Activated T-cell treated with anti-CD3 and anti-CD28 coated beads, Interleukin-2, amount 50 U/mL, for 1 hour (primary cell): ENCODE results near the gene ADAM8.
"Not testable (repeated sequence)": the region's sequence is repeated elsewhere in the genome, so short reads cannot be mapped to it uniquely, and the experiment has no call there.

ENCODE experiments used
- DNase-seq: peaks from one replicate; pipeline ENCODE4 v3.0.0-alpha.2; 2020

Gene ADAM8

DNA sequence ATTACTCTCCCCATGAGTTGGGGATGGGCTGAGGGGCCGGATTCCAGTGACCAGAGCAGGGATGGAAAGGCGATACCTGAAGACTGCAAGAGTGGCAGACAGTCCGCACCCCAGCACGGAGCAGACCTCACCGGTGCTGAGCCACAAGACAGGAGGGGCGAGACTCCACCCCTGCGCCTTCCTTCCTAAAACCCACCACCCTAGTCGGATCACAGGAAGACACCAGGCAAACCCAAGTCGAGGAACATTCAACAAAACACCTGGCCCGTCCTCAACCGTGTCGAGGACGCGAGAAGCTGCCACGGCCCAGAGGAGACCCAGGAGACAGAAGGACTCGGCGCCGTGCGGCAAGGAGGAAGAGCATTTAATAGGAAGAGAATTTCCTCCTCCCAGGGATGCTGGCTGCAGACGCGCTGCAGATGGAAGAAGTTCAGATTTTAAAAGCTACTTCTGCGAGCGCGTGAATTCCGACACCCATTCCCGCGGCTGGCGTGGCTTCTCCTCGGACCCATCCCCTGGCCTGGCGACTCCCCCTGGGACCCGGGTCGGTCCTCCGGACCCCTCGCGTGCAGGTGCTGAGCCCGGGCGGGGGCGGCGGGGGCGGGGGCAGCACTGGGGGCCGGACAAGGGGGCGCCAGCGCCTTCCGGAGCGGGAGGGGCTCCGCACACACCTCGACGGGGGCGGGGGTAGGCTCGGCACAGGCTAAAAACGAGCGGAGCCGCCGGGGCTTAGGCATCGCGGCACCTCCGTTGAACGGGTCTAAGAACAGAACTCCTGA lies 47.2 kb downstream of the ADAM8 start:
- DNase-seq = no peak

DNA sequence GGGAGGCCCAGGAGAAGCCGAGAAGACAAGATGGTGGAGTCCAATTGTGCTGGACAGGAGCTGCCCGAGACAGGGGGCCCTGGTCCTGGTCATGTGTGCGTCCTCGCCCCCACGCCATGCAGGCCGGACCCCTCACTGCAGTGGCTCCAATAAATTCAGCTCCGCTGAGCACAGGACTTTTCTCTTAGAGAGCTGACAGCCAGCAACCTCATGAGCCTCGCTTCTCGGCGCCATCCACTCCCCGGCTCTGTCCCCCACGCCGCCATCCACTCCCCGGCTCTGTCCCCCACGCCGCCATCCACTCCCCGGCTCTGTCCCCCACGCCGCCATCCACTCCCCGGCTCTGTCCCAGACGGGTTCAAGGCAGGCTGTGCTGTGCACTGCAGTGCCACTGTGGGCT lies 49.4 kb downstream of the ADAM8 start:
- DNase-seq = no peak

DNA sequence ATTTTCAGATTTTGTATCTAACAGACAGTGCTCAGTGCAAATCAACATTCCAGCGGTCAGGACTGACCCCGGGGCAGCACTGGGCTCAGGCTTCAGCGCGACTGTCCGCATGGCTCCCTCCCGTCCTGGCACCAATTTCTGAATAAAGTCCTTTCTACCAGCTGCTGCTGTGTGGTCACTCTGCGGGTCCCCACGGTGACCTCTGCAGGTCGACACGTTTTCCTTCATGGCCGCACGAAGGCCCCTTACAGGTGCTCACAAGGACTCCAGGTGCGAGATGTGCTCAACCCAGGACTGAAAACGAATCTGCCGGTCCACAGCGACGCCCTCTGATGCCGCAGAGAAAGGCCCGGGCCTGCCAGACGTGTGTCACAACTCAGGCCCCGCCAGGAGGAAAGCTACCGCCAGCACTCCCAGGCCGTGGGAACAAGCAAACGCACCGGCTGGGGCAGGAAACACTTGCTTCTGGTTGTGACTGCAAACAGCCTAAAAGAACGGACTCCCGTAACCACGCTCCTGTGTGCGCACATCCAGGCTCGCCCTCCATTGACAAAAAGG lies 50.3 kb downstream of the ADAM8 start:
- DNase-seq = no peak

DNA sequence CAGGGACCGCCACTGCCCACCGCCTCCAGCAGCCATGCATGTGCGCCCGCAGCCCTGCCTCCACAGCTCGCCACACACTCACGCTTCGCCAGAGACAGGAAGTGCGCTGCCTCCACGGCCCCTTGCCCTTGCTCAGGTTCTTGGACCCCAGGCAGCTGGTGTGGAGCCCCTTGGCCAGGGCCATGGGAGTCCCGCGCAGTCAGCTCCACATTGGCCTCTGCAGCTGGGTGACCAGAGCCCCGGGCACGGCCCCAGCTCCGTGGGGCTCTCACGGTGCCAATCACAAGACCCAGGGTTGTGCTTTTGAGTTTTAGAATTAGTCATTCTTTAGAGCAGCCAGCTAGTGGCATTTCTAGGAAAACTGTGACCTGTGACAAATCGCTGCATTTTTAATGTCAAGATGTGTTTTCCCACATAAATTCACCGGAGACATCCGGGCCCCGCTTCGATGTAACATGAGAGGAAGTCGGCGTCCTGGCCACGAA lies 50.9 kb downstream of the ADAM8 start:
- no peak for DNase-seq

DNA sequence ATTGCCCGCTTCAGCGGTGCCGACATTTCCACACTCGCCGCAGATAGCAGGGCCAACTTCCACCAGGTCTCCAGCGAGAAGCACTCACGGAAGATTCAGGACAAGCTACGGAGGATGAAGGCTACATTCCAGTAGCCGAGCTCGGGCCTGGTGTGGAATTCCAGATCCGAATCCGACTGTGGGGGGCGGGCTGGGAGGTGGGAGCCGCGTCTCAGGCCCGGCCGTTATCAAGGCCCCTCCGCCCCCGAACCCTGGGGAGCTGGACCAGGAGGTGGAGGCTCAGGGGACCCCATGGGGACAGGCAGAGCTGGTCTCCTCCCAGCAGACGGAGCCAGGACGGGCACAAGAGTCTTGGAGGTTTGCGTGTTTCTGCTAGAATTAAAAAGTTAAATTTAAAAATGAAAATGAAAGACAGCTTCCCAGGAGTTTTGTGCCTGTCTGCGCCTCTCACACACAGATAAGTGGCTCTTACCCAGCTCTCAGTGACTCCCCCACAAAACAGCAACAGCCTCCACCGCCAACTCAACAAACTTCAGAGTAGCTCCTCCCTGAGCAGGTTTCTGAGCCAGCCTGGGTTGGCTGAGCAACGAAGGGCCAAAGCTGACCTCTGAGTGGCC lies 51.8 kb downstream of the ADAM8 start:
- no peak for DNase-seq

DNA sequence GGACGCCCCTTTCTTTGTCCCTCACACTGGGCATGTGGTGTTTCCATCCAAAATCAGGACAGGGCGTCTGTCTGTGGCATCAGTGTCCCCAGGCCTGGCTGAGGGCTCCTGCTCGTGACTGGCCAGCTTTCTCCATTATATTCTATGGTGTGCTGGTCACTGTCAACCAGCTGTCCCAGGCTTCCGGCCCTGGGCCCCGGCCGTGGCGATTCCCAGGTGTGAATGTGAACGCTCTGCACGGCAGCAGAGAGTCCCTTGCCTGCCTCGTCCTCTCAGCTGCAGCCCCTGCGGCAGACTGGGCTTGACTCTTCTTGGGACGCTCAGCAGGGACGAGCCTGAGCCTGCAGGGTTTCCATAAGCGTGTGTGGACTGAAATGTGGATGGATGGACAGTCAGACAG lies 52.6 kb downstream of the ADAM8 start:
- no peak for DNase-seq

DNA sequence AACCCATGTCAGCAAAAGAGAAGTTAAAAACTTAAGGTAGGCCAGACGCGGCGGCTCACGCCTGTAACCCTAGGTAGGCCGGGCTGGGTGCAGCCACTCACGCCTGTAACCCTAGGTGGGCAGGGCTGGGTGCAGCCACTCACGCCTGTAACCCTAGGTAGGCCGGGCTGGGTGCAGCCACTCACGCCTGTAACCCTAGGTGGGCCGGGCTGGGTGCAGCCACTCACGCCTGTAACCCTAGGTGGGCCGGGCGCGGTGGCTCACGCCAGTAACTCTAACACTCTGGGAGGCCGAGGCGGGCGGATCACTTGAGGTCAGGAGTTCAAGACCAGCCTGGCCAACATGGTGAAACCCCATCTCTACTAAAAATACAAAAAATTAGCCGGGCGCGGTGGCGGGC lies 54.9 kb downstream of the ADAM8 start:
- DNase-seq = not testable (repeated sequence)

DNA sequence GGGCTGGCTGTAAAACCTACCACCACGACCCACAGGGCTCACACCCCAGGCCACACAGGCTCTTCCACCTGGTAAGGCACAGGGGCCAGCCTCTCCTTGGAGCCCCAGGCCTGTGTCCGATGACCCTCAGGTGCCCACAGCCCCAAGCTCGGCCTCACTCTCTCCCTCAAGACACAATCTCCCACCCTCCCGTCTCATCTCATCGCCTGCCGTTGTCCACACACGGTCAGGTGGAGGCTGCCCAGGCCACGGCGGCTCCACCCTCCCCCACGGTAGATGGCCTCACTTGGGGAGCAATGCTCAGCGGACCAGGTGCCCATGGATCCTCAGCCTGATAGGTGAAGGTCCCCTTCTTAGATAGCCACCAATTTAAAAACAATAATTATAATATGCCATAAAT lies 55.3 kb downstream of the ADAM8 start:
- DNase-seq = no peak

DNA sequence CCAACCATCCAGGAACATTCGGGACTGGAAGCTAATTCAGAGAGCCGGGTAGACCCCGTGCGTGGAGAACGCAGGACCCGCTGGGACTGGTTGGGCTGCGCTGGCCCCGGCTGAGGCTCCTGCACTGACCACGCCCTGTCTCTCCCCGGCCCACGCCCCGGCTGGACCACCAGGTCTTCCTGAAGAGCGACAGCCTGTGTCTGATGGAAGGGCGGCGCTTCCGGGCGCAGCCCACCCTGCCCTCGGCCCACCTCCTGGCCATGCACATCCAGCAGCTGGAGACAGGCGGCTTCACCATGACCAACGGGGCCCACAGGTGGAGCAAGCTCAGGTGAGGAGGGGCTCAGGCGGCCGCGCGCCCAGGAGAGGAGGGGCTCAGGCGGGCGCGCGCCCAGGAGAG lies 56.9 kb downstream of the ADAM8 start:
- no peak for DNase-seq

DNA sequence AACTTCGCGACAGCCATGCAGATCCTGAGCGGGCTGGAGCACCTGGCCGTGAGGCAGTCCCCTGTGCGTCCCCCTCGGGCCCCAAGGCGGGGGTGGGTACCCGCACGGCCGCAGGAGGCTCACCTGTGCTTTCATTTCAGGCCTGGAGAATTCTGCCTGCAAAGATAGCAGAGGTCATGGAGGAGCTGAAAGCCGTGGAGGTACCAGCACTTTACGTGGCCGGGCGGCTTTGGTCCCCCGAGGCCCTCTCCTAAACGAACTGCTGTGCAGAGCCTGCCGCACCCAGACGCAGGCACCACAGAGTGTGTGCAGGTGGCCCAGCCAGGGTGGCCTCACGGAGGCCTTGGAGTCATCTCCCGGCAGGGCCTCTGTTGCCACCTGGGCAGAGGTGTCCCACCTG lies 57.8 kb downstream of the ADAM8 start:
- no peak for DNase-seq

DNA sequence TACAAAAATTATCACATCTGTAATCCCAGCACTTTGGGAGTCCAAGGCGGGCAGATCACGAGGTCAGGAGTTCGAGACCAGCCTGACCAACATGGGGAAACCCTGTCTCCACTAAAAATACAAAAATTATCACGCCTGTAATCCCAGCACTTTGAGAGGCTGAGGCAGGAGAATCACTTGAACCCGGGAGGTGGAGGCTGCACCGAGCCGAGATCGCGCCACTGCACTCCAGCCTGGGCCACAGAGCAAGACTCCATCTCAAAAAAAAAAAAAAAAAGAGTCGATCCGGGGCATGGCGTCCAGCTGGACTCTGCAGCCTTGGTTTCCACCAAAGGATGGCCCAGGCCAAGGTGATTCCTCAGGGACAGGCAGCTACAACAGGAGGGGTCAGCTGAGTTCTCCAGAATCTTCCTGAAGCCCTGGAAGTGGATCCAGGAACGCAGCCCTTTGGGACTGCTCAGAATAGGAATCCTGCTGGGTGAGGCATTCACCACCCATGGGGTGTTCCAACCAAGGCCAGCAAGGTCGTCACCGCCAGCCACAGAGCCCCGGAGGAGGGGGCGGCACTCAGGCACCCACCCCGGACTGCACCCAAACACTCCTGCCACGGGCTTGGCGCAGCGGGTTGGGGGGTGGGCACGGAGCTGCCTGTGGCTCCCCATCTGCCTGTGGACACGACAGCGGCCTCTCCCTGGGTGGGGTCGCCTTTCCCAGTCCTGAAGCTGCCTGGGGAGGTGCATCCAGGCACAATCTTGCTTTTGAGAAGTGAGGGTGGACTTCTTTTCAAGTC lies 58.7 kb downstream of the ADAM8 start:
- no peak for DNase-seq

DNA sequence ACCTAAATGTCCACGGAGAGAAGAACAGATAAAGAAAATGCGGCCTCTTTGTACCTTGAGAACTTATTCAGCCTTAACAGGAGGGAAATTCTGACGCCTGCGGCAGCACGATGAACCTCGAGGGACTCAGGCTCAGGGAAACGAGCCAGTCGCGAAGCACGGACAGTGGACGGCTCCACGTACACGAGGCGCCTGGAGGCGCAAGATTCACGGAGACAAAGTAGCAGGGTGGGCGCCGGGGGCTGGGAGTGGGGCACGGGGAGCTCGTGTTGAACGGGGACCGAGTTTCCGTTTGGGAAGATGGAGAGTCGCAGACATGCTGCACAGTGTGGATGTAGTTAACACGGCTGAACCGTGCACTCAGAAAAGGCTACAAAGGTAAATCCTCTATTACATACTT lies 59.9 kb downstream of the ADAM8 start:
- DNase-seq = no peak

DNA sequence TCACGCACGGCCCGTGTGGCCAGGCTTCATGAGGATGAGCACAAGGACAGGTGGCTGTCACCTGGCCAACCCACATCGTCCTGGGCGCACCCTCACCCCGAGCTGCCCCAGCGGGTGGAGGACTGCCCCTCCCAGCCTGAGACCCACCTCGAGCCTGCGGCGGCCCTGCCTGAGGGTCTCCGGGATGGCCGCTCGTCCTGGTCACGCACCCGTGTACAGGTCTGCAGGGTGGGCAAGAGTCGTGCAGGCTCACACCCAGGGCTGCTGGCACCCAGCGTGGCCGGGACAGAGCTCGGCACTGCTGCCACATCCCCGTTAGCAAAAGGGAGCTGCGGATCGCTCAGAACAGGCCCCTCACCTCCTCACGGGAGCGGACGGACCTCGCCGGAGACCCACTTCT lies 61.1 kb downstream of the ADAM8 start:
- DNase-seq = no peak

DNA sequence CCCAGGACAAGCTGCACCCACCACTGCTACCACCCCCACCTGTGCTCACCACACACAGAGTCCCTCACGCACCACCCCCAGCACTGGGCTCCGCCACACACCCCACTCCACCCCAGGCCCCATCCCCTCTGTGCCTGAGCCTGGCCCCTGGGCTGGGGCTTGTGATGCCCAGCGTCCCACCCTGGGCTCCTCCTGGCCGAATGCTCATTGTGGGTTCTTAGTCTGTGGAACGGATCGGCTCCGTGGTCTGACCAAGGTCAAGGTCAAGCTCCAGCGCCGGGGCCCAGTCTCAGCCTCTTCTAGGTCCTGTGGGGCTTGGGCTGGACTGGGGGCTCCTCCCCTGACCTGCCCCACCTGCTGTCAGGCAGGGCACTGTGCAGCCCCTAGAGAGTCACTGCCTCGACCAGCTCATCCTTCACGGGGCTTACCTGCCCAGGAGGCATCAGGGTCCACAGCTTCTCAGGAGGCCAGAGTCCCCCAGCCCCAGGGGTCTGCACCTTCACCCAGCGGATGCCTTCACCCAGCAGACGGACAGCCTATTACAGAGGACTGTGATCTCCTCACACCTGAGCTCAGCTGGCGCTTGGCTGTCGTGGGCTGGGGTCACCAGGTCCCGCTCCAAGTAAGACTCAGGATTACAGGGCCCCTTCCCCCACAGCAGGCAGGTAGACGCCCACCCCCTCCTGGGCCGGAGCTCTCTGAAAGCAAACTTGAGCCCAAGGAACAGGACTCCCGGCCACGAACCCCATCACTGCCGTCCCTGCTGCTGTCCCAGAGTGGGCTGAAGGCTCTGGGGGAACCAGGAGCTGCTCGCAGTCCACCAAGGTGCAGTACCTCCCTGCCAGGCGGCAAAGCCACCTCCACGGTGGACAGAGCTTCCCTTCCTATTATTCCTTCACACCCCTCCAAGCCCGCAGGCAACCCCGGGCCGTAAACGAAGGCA lies 61.9 kb downstream of the ADAM8 start:
- DNase-seq = no peak

DNA sequence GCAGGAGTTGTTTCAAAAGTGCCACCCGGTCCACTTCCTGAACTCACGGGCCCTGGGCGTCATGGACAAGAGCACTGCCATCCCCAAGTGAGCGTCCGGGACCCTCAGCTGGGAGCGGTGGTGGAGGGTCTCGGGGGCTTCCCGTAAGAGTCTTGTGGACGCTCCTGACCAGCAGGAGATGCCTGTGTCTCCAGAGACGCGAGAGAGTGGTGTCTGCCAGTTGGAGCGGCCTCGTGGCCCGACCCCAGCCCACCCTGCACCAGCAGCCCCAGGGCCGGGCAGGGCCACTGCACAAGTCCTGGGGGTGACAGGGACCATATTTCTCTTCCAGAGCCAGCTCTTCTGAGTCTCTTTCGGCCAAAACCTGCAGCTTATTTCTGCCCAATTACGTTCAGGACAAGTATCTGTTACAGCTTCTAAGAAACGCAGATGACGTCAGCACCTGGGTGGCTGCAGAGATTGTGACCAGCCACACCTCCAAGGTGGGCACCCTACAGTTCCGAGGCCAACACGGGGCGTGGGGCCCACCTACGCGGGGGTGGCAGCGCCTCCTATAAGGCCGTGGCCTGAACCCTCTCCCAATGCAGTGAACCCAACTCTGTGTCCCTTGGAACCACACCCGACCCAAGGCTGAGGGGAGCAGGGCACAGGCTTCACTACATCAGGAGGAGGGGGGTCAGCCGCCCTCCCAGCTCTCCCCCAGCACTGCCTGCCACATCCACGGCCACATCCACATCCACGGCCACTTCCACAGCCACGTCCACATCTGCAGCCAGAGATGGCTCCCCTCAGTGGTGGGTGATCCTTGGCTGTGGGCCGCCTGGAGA lies 62.8 kb downstream of the ADAM8 start:
- DNase-seq = no peak

DNA sequence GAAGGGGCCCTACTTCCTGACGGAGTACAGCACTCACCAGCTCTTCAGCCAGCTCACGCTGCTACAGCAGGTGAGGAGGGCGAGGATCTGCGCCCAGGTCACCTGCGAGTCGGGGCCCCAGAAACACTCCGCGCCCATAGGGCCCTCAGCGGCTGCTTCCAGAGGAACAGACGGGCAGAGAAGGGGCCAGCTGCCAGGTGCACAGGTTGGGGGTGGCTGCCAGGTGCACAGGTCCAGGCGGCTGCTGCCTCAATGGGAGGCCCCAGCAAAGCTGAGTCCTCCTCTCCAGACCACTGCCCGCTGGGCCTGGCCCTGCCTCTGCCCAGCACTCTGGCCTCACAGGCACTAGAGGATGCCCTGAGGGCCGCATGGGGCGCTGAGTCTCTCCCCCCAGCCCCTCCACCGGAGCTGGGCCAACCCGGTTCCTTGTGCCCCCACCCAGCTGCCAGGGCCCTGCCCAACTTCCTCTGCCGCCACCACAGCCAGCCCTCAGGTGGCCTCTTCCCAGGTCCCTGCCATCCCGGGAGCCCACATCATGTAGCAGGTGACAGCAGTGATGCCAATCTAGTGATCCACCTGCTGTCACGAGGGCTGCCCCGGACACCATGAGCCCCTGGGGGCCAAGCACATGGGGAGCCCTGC lies 63.7 kb downstream of the ADAM8 start:
- DNase-seq = no peak
